ENCODE results near the gene CCT8. TPM values are rescaled to one million over a fixed set of nuclear protein-coding genes. Genes with fewer than 3 reads are reported as not detected.

Gene CCT8, protein sequence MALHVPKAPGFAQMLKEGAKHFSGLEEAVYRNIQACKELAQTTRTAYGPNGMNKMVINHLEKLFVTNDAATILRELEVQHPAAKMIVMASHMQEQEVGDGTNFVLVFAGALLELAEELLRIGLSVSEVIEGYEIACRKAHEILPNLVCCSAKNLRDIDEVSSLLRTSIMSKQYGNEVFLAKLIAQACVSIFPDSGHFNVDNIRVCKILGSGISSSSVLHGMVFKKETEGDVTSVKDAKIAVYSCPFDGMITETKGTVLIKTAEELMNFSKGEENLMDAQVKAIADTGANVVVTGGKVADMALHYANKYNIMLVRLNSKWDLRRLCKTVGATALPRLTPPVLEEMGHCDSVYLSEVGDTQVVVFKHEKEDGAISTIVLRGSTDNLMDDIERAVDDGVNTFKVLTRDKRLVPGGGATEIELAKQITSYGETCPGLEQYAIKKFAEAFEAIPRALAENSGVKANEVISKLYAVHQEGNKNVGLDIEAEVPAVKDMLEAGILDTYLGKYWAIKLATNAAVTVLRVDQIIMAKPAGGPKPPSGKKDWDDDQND
- total RNA-seq, result 310 TPM

DNA sequence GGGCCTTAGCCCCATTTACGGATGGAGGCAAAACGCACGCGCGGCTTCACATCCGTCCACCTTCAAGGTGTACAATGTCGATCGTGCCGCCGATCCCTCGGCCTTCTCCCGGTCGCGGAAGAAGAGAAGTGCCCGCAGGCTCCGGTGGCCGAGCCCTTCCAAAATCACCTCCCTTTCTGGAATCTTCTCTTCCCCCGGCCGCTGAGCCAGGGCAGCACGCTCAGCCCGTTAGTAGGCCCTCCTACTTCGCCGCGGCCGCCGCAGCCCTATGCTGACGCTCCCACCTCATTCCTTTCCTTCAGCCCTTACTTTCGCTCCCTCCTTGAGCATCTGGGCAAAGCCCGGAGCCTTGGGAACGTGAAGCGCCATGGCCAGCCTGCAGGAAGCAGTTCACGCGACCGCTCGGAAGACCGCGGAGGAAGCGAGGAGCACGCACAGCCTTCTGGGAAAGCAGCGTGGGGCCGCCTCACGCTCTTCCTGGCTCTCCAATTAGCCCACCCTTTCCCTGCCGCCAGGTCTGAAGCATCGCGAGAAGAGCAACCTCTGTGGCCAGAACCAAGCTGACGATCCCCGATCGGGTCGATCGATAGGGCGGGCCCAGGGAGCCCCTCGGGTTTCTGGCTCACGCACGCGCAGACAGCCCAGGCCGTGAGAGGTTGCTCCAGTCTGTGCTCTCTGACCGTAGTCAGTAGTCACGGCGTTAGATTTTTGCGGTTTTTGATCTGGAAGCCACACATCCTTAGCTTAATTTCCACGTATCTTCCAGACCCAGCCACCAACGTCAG, at the start of gene CCT8:
Gene CCT8 (minus strand): TSS at position 427 of the 785 bp plus-strand sequence. CDS start 58 bp downstream, at position 369.
- peak; percentile 98 for DNase-seq

DNA sequence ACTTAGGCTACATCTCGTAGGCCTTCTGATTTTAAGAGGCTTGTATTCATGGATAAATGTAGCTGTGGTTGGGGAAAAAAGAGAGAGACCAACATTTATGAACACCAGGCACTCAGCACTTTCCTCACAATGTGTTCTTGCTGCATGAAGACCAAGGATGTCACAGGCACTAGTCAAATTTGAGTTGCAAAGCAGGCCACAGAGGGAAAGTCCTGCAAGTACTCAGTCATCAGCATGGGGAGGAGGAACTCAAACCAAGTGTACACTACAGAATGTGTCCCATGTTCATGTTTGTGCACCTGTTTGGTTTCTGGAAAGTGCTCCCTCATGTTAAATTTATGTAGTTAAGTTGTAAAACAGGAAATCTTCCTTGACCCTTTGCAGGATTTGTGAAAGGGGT, 48.3 kb upstream of the CCT8 start:
- DNase-seq, result no peak

DNA sequence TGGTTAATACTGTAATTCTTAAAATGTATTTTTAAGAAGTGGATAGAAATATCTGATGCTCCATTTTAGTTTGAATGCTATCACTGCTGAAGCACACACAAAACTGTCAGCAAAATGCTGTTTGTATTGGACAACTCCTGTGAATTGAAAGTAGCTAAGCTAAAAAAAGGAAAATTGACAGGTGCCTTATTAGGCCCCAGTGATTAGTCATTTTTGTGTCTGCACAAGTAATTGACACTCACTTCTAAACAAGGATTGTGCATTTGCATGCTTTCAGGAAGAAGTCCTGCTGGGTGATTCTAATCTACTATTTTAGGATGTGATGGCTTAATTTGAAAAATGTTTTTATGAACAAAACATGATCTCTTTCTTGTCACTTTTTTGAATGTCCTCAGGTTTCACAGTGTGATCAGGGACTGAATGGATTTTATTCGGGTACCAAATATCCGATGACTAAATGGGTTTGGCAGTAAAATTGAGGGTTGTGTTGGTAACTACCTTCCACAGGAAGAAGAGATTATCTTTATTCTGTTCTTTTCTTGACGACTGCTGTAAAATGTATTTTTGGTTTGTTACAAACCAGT, 44.0 kb upstream of the CCT8 start:
- no peak for DNase-seq

DNA sequence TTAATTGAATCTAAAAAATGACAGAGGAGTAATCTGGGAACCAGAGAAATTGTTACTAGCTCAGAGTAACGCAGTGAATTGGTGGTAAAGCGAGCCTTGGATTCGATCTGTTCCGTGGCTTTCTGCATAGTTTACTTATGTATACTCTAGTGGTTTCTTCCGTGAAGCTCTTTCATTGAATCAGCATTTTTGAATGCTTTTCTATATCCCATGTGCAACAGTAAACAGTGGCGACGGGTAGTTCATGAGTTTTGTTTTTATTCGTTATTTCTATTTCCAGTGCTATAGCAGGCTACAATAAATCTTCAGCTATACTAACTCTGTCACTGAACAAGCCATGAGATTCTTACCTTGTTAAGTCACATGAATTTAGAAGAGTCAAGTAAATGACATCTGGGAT, 42.5 kb upstream of the CCT8 start:
- no peak for DNase-seq

DNA sequence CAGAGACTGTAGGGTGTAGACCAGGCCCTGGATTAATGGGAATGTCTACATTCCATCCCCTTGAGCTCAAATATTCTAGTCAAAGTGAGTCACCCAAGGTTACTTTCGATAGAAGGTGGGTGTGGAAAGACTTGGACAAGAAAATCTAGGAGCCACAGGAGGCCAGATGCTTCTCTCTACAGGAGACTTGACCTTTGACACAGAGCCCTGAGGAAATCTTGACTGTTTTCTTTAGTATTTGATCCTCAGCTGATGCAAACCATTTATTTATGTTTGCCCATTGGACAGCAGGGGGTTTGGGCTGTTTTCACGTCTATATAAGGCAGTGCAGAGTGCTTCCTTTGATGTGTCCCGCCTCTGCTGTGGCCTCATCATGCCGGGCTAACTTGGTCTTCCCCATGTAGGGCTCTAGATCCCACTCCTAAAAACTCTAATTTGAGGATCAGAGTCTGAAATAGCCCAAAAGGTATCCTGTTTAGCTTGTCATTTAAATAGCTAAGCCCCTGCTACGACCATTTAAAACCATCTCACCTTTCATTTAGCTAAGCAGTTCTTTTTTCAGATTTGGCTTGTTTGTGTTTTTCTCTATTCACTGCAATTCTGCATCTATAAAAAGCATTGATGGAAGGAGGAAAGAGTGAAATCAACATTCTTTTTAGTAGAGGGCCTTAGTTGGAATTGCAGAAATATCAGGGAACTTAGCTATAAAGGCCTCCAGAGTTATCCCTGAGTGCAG, 41.5 kb upstream of the CCT8 start:
- DNase-seq, result no peak

DNA sequence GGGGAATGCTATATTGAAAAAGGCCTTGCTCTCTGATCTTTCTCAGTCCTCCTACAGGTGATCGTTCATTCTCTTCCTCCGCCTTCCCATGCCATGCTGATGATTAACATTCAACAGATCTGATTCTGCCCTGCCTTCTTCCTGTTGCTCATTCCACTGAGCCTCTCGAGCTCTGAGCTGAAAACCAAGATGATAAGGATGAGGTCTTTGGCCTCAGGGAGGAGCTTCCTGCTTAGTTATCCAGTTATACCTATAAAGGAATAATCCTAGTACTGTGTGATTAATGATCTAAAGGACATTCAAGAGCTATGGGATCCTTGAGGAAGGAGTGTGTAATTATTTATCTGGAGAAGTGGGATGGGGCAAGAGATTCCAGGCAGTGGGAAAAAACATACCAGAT, 31.8 kb upstream of the CCT8 start:
- DNase-seq, result no peak

DNA sequence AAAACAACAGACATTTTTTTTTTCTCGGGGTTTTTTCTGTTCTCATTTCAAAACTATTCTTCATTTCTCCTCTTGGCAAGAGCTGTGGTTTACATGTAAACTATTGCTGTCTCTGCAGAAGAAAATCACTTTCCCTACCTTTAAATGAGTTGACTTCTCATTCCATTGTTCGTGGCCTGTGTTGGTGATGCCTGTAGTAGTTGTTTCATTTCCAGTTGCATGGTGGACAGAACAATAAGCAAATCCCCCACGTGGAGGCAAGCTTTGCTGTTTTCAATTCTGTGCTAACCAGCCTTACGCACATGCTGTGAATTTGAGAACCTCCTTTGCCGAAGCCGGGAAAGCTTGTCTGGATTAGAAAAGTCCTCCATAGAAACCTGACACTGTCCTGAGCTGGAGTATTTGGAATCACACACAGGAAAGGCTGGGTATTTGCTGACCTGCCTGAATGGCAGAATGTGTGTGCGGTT, 30.8 kb upstream of the CCT8 start:
- DNase-seq, result no peak

DNA sequence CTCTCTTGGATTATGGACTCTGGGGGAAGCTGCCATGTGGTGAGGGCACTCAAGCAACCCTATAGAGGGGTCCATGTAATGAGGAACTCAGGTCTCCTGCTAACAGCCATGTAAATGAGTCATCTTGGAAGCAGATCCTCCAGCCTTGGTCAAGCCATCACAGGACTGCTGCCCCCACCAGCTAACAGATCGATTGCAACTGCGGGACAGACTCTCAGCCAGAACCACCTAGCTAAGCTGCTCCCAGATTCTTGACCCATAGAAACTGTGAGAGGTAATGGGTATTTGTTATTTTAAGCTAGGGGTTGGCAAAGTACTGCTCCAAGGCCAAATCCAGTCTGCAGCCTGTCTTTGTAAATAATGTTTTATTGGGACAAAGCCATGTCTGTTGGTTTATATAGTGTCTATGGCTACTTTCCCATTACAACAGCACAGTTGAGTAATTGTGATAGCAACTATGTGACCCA, 29.4 kb upstream of the CCT8 start:
- DNase-seq, result no peak

DNA sequence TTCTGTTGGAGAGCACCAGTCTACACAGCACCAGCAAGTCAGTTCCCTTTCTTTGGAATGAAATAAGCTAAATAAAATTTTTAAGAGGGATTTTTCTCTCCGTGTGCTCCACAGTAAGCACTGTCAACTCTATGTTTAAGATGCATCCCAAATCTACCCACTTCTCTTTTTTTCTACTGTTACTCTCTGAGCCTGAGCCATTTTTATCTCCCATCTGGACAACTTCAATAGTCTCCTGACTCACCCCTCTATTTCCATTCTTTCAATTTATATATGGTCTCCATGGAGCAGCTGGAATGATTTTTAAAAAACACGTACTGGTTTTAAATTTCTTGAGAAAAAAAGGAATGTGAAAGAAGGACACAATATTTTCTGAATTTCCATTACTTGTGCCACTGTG, 24.7 kb upstream of the CCT8 start:
- DNase-seq, result no peak

DNA sequence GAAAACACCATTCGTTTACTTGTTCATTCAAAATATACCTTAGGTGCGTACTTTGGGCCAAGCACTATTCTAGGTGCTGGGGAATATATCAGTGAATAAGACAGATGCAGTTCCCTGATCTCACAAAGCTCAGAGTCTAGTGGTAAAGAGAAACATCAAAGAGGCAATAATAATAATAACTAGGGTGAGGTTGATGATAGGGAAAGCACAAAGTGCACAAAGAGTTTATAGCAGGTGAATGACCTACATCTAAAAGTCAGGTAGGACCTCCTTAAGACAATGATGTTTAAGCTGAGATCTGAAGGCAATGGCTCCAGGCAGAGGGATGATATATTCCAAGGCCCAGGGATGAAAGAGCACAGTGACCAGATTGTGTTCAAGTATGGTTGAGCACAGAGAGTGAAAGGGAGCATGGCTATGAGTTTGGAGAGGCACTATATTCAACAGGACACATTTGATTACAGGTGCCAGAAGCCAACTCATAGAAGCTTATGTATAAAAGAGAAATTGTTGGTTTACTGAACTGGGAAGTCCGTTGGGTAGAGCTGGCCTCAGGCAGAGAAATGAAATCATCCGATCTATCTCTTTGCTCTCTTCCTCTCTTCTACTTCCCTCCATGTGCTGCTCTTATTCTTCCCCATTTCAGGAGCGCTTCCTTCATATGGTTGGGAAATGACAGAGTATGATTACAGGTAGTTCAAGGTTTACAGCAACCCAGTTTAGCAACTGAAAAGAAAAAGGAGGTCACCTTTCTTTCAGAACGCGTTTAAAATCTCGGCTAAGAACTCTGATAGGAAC, 23.0 kb upstream of the CCT8 start:
- DNase-seq, result no peak

DNA sequence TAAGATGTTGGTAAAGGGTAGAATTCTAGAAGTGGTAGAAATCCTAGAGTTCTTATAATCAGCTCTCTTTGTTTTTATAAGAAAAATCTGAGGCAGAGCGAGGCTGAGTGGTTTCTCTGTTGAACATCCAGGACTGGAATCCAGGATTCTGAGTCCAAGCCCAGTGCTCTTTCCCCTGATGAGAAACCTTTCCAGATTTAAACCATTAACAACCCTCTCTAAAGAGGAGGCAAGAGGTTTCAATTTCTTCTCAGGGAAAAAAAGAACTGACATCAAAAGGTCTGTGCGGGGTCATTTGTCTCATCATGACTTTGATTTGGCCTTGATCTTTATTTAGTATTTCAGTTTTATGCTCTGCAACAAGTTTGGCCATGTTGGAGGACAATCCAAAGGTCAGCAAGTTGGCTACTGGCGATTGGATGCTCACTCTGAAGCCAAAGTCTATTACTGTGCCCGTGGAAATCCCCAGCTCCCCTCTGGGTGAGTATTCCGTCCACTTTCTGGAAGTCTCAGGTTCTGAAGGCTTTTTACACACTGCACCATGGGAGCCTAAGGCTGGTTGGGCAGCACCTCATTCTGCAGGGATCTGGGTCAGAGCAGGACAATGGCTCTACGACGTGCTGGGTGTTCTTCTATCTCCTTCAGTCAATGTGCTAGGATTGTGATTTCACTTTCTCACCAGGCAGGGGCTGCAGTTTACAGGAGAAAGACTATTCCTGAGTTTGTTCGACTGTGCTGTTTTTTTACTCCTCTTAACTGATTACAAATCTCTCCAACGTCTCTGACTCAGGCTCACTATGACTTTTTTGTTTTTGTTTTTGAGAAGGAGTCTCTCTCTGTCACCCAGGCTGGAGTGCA, 18.9 kb upstream of the CCT8 start:
- DNase-seq, result no peak

DNA sequence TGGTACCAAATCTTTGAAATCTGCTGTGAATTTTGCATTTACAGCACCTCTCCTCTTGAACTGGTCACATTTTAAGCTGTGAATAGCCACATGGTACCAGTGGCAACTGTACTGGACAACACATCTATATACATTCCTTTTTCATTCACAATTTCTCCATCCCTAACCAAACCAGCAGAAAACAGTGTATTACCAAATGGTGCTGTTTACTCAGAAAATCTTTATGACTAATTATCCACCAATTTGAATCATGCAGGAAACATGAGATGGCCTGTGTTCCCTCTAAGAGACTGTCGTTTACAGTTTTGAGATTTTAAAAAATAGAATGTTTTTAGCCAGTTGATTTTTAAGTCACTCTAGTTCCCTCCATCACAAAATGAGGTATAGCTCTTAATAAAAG, 17.6 kb upstream of the CCT8 start:
- DNase-seq, result no peak

DNA sequence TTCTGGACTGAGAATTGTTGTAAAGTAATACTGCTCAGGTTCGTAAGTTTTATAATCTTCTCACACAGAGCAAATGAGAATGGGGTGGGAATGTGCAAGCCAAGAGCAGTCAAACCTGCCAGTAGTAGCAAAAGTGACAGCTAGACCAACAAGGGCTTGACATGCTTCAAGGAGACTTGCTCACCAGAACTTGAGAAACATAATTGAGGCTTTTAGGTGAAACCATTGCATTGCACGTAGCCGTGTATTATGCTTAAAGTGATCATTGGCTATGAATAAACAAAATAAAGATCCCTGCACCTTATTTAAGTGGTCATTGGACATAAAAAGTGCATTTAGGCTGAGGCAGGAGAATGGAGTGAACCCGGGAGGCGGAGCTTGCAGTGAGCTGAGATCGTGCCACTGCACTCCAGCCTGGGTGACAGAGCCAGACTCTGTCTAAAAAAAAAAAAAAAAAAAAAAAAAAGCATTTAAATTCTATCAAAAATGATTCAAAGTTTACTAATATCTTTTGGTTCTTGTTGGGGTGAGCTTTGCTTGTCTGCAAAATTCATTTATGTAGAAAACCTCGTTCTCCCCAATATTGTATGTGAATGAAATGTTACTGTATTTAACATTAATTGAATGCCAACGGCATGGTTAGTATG, 11.8 kb upstream of the CCT8 start:
- DNase-seq, result no peak

DNA sequence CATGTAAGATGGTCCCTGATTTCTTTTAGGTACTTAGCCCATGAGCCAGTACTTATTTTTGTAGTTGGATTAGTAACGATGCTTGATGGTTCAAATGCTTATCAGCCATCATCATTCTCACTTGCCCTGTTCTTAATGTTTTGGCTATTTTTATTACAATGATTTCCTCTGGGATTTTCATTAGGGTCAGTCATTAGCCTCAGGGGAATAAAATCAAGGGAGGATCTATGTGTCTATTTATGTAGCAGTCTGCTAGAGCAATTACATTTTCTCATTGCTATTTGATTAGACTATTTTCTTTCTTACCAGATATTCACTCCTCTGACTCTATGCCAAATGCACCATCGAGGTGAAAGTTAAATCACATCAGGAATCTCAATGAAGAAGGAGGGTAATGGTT, 10.9 kb upstream of the CCT8 start:
- no peak for DNase-seq

DNA sequence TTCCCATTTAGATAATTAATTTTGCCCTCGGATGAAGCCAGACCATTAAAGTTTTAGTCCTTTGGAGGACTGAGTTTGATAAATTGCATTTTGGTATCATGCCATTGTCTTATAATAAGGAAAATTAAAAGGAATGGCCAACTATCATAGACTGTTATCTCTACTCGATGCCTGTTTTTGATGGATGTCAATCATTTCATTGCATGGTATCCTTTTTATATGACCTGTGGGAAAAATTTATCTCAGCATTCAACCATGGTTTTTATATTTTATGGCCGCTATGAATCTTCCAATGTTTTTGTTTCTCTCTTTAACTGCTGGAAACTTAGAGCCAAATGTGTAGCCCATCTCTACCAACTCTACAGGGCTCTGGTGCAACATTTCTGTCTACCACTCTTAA, 9.9 kb upstream of the CCT8 start:
- no peak for DNase-seq

DNA sequence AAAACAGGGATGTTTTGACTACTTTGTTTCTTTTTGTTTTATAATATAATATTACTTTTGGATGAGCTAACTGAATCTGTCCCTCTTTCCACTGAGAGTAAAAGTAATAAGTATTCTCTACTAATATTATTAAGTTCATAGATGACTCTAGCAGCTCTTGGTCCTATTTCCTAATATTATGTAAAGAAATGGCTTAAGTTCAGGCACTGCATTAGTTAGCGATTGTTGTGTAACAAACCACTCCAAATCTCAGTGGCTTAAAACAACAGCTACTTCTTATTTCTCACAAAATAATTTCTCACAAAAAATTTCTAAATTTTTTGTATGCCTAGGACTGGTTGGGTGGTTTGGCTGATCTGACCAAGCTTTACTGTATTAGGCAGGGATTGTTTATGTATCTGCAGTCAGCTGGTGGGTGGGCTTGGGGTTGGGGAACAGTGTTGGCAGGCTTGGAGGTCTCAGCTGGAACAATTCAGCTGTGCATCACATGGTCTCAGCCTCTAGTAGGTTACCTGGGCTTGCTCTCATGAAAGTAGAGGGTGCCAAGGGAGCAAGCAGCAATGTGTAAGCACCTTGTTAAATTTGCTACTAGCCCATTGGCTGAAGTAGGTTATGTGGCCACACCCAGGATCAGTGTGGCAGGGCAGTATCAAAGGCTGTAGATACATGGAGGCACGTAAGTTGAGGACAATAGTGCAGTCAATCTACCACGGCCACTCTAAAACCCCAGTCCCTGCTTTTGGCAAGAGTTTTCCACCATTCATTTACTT, 8.8 kb upstream of the CCT8 start:
- no peak for DNase-seq

DNA sequence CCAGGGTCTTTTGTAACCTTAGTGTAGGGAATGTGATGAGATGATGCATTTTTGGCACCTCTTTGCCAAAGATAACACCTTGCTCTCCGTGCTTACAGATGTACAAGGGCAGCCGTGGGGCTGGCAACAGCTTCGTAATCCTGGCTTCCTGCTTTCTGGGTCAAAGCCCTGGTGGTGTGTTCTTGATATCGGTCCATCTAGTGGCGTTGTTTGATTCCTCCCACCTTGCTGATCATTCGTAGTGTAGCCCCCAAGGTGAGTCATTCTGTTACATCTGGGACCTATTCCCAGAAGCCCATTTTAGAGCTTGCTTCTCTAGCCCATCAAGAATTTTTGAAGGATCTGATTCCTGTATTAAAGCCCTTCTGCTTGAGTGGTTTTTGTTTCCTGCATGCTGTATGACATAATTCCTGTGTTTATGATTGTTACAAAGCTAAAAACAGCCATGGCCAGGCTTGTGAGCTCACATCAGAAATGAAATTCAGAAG, 7.0 kb upstream of the CCT8 start:
- DNase-seq, result no peak

DNA sequence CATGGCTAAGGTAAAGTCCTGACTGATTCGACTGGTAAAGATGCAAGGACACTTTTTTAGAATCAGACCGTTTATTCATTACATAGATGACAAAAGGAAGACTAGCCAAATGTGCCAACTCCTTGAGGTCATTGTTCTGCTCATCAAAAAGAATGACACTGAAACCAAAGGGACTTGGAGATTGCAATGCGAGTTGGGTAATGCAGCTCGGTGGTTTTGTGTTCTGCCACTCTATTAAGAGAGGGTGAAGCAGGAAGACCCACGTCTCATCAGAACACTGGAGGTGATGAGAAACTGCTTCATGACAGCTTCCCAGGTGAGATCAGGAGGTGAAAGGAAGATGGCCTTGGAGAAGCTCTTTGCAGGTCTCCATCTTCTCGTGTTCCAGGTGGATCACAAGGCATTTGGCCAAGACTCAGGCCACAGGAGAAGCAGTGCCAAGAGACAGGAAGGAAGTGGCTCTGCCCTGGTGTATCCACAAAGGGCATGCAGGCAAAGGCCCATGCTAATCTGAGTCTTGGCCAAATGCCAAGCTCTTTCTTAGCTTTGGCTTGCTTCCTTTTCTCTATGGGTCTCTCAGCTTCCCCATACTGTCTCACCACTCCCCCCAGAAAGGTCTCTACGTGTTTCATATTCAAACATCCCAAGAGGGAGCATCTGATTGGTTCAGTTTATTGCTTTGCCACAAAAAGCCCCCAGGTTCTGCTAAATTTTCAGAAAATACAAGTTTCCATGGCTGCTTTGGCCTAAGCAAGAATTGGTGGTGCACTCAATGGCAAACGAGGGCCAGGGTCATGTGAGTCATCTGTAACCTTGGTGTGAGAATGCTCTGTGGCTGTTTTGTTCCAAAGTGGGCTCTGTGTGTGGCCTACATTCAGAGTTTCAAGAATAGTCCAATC, 5.7 kb upstream of the CCT8 start:
- DNase-seq, result no peak

Measured in occipital lobe (tissue), 2 donors.